C4-2B (cell line): ENCODE results near the gene CBARP.

Source experiments
- ZFX ChIP-seq: fragments of 450-650 bp; IDR thresholded peaks from 2 replicates; pipeline ENCODE4 v1.6.1; 2017
- TF ChIP-seq, protein P1 (sequence below): fragments of 450-650 bp; conservative IDR thresholded peaks from 2 replicates; pipeline ENCODE4 v1.5.1; 2017; ENCODE audit warnings: mild to moderate bottlenecking

DNA sequence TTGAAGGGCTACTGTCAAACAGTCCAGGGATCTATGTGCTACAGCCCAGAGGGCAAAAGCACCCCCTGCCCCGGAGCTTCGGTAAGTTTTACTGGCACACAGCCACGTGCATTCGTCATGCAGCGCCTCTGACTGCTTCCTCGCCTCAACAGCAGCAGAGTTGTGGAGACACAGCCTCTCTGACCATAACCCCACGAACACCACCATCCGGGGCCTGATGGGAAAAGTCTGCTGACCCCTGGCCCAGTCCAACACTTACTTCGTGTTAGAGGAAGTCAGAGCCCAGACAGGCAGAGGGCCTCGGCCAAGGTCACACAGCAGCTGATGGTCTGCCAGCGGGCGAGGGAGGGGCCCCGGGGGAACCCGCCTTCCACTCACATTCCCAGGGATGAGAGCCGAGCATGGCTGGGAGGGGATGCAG is 5.1 kb downstream of the CBARP start:
- TF ChIP-seq, protein P1, sequence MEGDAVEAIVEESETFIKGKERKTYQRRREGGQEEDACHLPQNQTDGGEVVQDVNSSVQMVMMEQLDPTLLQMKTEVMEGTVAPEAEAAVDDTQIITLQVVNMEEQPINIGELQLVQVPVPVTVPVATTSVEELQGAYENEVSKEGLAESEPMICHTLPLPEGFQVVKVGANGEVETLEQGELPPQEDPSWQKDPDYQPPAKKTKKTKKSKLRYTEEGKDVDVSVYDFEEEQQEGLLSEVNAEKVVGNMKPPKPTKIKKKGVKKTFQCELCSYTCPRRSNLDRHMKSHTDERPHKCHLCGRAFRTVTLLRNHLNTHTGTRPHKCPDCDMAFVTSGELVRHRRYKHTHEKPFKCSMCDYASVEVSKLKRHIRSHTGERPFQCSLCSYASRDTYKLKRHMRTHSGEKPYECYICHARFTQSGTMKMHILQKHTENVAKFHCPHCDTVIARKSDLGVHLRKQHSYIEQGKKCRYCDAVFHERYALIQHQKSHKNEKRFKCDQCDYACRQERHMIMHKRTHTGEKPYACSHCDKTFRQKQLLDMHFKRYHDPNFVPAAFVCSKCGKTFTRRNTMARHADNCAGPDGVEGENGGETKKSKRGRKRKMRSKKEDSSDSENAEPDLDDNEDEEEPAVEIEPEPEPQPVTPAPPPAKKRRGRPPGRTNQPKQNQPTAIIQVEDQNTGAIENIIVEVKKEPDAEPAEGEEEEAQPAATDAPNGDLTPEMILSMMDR: no peak
- no peak for TF ChIP-seq ZFX
